Transverse colon (tissue), 4 donors: ENCODE measurements around the gene SHKBP1. TPM values are rescaled to one million over a fixed set of nuclear protein-coding genes. Genes with fewer than 3 reads are reported as not detected.

ENCODE experiments used
- DNase-seq: peaks from one replicate; pipeline ENCODE4 v3.0.0-alpha.2; 2019
- H3K27ac ChIP-seq, 4 donors: fragments of 200-600 bp; sonication (generic); 2 replicates each; pipeline ENCODE4 v1.5.1; 2016 to 2018; ENCODE audit warnings: inconsistent platforms in 4 of 4
- H3K27me3 ChIP-seq: fragments of 200-600 bp; sonication (generic); 2 replicates; pipeline ENCODE4 v1.5.1; 2017; ENCODE audit warnings: inconsistent platforms
- H3K36me3 ChIP-seq, 4 donors: fragments of 200-600 bp; sonication (generic); 2 replicates each; pipeline ENCODE4 v1.5.1; 2017 to 2019; ENCODE audit warnings: inconsistent platforms in 4 of 4
- H3K4me1 ChIP-seq, 4 donors: fragments of 200-600 bp; sonication (generic); 2 replicates each; pipeline ENCODE4 v1.5.1; 2017 to 2020; ENCODE audit warnings: inconsistent platforms in 4 of 4
- H3K4me3 ChIP-seq, 4 donors: fragments of 200-600 bp; sonication (generic); 1 replicate in 1 of 4; 2 replicates in 3 of 4; pipeline versions ENCODE4 v1.5.1 to v1.6.1; 2017 to 2019; ENCODE audit warnings: inconsistent platforms in 4 of 4
- H3K9me3 ChIP-seq, 2 donors: fragments of 200-600 bp; sonication (generic); 2 replicates each; pipeline ENCODE4 v1.5.1; 2017 to 2019; ENCODE audit warnings: inconsistent platforms in 2 of 2
- EP300 ChIP-seq: sonication (generic); formaldehyde crosslinking; IDR thresholded peaks from one replicate; pipeline ENCODE4 v1.6.1; 2017; ENCODE audit warnings: antibody characterized with exemption, low read depth
- POLR2A ChIP-seq: fragments of 450-650 bp; IDR thresholded peaks from one replicate; pipeline ENCODE4 v1.6.1; 2016; ENCODE audit warnings: antibody characterized with exemption, mild to moderate bottlenecking, moderate library complexity
- POLR2AphosphoS5 ChIP-seq, 3 donors: sonication (generic); formaldehyde crosslinking; IDR thresholded peaks; one replicate each; pipeline ENCODE4 v1.6.1; 2016; ENCODE audit warnings: antibody characterized with exemption in 3 of 3
- WGBS, 2 donors: methylation state at CpG; one replicate each; pipeline ENCODE4 v1.1.5; 2018; ENCODE audit warnings: low coverage in 1 of 2; 5-methylcytosine and 5-hydroxymethylcytosine counted together
- in situ Hi-C, 4 donors: fragments of 200-750 bp; cut with MboI; loops; one replicate each; pipeline versions ENCODE4 v1.15.0 to v1.15.1; 2017; ENCODE audit warnings: low sequenced_read_pairs in 3 of 4, low pct_ligation_motif_present in 1 of 4, low pct_unique_long_range_greater_than_20kb in 1 of 4
- intact Hi-C: fragments of 100-400 bp; cut with DNase I; formaldehyde crosslinking; loops from one replicate; pipeline ENCODE4 v1.15.1; 2023; ENCODE audit warnings: low total_unique reads
- total RNA-seq, 4 donors: library from RNA; depleted of rRNA; stranded (reverse); fragments of >200 nt; gene quantifications; one replicate each; pipeline ENCODE4 v1.1.0, GENCODE V29; 2016
- TF ChIP-seq, protein P1 (sequence below), 5 experiments: fragments of 200-600 bp in 3 of 5; fragments of 450-650 bp in 2 of 5; sonication (generic) in 3 of 5; IDR thresholded peaks; 1 replicate in 2 of 5; 2 replicates in 3 of 5; pipeline ENCODE4 v1.5.1; 2016 to 2017; ENCODE audit warnings: antibody characterized with exemption in 5 of 5, inconsistent platforms in 3 of 5, mild to moderate bottlenecking in 2 of 5, moderate library complexity in 1 of 5

The SHKBP1 gene
- total RNA-seq, 4 donors from 2014 or later = 58.7 to 111 (median 60.9) TPM

DNA sequence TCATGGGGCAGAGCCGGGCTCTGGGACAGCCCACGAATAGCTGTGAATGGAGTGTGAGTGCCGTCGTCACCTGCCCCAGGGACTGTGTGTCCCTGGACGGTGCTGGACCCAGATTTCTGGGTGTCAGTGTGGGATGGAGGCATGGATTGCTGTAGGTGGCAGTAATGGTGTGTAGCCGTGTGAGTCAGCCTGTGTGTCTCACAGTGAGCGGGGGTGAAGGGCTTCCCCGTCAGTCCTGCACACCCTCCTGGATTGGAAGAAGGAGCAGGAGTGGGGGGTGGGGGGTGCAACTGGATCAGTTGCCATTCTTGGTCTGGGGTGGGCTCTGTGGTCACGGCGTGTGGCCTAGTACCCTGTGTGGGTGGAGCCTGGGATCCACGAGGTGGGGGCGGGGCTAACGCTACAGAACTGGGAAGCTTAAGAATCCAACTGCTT, 18.0 kb downstream of the SHKBP1 start:
- no peak overlapping the region for H3K27ac ChIP-seq
- intact Hi-C loops = no loop called here
- no peak overlapping the region for H3K4me3 ChIP-seq
- no peak for TF ChIP-seq POLR2A
- TF ChIP-seq EP300 = no peak
- TF ChIP-seq POLR2AphosphoS5 (IDR thresholded peaks at IDR 0.05) = no peak
- TF ChIP-seq, protein P1, sequence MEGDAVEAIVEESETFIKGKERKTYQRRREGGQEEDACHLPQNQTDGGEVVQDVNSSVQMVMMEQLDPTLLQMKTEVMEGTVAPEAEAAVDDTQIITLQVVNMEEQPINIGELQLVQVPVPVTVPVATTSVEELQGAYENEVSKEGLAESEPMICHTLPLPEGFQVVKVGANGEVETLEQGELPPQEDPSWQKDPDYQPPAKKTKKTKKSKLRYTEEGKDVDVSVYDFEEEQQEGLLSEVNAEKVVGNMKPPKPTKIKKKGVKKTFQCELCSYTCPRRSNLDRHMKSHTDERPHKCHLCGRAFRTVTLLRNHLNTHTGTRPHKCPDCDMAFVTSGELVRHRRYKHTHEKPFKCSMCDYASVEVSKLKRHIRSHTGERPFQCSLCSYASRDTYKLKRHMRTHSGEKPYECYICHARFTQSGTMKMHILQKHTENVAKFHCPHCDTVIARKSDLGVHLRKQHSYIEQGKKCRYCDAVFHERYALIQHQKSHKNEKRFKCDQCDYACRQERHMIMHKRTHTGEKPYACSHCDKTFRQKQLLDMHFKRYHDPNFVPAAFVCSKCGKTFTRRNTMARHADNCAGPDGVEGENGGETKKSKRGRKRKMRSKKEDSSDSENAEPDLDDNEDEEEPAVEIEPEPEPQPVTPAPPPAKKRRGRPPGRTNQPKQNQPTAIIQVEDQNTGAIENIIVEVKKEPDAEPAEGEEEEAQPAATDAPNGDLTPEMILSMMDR (IDR thresholded peaks at IDR 0.05) = no peak
- 26% methylated on average over 13 of the region's 13 CpGs; no CpG with 5 or more reads in 1 of the 2 donors for WGBS, 2 donors
- no peaks in the 10 kb centered on the region for H3K36me3 ChIP-seq
- in situ Hi-C loops = loop anchor here in 2 of 4 donors (10.0 to 25.0 kb wide), 2 partner anchors 60 to 282 kb away; no protein-coding TSS in a partner anchor
- DNase-seq = no peak
- H3K27me3 ChIP-seq = peaks cover 40% of the 10 kb centered on the region
- H3K4me1 ChIP-seq = peaks cover 6 to 32% (median 20%) of the 10 kb centered on the region in 4 donors
- H3K9me3 ChIP-seq = no peaks in the 10 kb centered on the region

DNA sequence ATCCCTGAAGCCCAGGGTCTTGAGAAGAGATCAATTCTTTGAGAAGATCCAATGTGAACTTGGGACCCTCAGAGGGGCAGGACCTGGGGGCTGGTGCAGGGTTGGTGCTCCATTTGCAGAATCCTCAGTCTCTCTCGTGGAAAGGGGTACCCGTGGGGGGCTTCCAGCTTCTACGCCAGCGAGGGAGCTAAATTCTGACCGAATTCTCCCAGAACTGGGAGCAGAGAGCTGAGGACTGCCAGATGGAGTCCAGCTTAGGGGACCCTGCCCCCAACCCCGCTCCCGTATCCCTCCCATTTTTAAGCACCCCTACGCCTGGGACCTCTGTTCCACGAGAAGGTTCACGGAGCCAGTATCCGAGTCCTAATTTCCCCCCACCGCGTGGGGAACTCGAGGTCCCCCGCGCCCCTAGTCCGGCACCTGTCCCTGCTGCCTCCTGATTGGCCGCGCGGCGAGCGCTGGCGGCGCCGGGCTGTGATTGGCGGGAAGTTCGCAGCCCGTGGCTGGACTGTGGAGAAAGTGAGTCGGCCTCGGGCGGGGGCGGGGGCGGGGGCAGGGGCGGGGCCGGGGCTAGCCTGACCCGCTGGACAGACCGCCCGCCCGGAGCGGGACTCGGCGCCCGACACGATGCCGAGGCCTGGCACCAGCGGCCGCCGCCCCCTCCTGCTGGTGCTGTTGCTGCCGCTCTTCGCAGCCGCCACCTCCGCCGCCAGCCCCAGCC, 20.1 kb downstream of the SHKBP1 start:
- H3K9me3 ChIP-seq = no peaks in the 10 kb centered on the region
- no peaks in the 10 kb centered on the region for H3K36me3 ChIP-seq
- peaks cover 58% of the 10 kb centered on the region for H3K27me3 ChIP-seq
- H3K4me1 ChIP-seq = peaks cover 17 to 50% (median 37%) of the 10 kb centered on the region in 4 donors
- peak overlapping the region in 2 of 4 donors; percentile 15 to 35 for H3K4me3 ChIP-seq
- TF ChIP-seq POLR2AphosphoS5 (IDR thresholded peaks at IDR 0.05) (no peak), EP300 (no peak), POLR2A (no peak)
- TF ChIP-seq, protein P1 (IDR thresholded peaks at IDR 0.05) = no peak
- in situ Hi-C loops = loop anchor here in 2 of 4 donors (10.0 to 25.0 kb wide), 2 partner anchors 62 to 284 kb away; no protein-coding TSS in a partner anchor
- peak; percentile 56 for DNase-seq
- intact Hi-C loops = no loop called here
- 7 to 50% methylated on average over 3 to 46 of the region's 53 CpGs for WGBS, 2 donors
- no peak overlapping the region for H3K27ac ChIP-seq

DNA sequence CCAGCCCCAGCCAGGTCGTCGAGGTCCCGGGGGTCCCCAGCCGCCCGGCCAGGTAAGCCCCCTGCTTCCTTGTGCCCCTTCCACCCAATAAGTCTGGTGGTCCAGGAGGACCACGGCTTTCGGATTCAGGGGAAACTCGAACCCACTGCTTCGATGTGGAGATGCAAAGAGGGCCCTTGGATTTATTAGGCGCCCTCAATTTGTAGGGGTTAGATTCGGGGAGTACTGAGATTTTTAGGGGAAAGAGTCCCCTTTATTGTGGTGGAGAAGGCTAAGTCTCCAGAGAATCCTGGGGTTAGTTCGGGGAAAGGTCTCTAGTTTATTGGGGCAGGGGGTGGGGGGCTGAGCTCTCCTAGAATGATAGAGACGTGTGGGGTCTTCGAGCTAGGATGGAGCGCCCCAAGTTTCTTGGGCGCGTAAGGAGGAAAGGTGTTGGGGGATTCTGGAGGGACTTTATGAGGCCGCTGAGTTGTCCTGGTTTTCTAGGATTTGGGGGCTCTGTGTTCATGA, 20.7 kb downstream of the SHKBP1 start:
- DNase-seq = no peak
- no peak overlapping the region for H3K27ac ChIP-seq
- no peak for TF ChIP-seq EP300
- TF ChIP-seq POLR2A = no peak
- TF ChIP-seq, protein P1 (IDR thresholded peaks at IDR 0.05) = no peak
- TF ChIP-seq POLR2AphosphoS5 (IDR thresholded peaks at IDR 0.05) = no peak
- intact Hi-C loops = no loop called here
- H3K27me3 ChIP-seq = peaks cover 59% of the 10 kb centered on the region
- H3K9me3 ChIP-seq = no peaks in the 10 kb centered on the region
- no peaks in the 10 kb centered on the region for H3K36me3 ChIP-seq
- 0 to 20% methylated on average over 1 to 13 of the region's 18 CpGs for WGBS, 2 donors
- in situ Hi-C loops = loop anchor here in 2 of 4 donors (10.0 to 25.0 kb wide), 2 partner anchors 63 to 285 kb away; no protein-coding TSS in a partner anchor
- peaks cover 22 to 56% (median 44%) of the 10 kb centered on the region in 4 donors for H3K4me1 ChIP-seq
- peak overlapping the region in 2 of 4 donors; percentile 15 to 35 for H3K4me3 ChIP-seq
